ENCODE data around the gene YTHDF2.

GRCh38 chr1:28819020-28819419 is 82.3 kb downstream of the YTHDF2 start:
- no peak for TF ChIP-seq ZNF274 (IDR thresholded peaks at IDR 0.05; ENCODE audit: low read depth, low read length)
- TF ChIP-seq ATF3 (IDR thresholded peaks at IDR 0.05) = no peak
- TF ChIP-seq CTCF (IDR thresholded peaks at IDR 0.05 in 2 of 3, conservative IDR thresholded peaks at IDR 0.05 in 1 of 3; ENCODE audit: borderline replicate concordance in 1 of 3, insufficient read depth in 1 of 3, low read depth in 2 of 3, low read length in 2 of 3) = no peak
- no peak for TF ChIP-seq POLR2AphosphoS5 (IDR thresholded peaks at IDR 0.05; ENCODE audit: low read depth, low read length)
- TF ChIP-seq POLR2A (IDR thresholded peaks at IDR 0.05; ENCODE audit: borderline replicate concordance, extremely low read depth, insufficient read depth, insufficient read length) = no peak
- no peak for TF ChIP-seq YY1 (IDR thresholded peaks at IDR 0.05; ENCODE audit: extremely low read depth, insufficient replicate concordance, low read depth, low read length)
